CD4-positive, alpha-beta T cell treated with Interleukin-15 for 1 hour (primary cell): ENCODE data around the gene GPATCH2.
"Not testable (repeated sequence)": the region's sequence is repeated elsewhere in the genome, so short reads cannot be mapped to it uniquely, and the experiment has no call there.

Experiments
- DNase-seq: peaks from one replicate; pipeline ENCODE4 v3.0.0-alpha.2; 2020

Gene GPATCH2

DNA sequence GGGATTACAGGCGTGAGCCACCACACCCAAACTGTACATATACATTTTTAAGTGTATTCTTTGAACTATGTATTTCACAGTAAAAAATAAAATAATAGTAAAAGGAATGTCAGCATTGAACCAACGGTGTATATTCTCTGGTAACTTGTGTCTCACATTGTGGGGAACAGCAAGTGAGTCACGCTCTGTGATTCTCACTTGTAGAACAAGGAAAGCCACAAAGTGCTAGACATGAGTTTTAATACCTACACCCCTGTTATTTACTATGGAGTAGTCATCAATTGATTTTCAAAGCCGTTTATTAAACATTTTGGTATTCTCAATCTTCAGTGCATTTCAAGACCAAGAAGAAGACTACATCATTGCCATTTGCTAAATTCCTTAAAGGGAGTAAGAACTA is 197.2 kb downstream of the GPATCH2 start:
- no peak for DNase-seq

DNA sequence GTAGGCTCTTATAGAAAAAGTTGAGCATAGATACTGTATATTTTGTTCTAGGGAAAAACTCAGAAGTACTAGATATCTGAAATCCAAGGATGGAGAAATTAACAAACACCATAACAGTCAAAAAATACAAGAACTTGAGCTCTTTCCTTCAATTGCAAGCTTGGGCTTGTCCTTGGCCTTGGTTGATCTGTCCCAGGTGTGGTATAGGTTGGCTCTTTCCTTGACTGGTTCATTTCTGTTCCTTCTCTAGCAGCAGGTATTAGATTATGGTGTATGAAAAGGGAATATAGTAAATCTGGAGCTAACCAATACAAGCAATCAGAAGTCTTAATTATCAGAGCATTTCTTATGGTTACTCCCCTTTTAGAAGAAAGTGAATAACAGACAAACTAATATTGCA is 198.6 kb downstream of the GPATCH2 start:
- DNase-seq: no peak

DNA sequence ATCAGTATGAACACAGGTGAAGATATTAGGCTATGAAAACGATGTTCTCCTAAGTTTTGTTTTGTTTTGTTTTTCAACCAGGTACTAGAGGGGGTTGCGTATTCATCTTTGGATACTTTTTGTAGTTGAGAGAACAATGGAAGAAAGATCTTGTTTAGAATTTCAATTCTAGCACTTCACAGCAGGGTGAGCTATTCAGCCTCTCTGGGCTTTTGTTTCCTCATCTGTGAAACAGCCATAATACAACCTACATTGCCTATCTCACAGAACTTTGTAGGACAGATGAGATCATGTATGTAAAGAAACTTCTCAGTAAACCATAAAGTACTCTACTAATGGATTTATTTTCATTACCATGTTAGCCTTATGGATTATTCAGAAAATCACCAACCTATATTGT is 199.5 kb downstream of the GPATCH2 start:
- no peak for DNase-seq

- no peak for DNase-seq
Observed at GRCh38 chr1:217425422-217425821, 205.5 kb downstream of the GPATCH2 start.

GRCh38 chr1:217419194-217419551 is 211.7 kb downstream of the GPATCH2 start:
- no peak for DNase-seq

DNA sequence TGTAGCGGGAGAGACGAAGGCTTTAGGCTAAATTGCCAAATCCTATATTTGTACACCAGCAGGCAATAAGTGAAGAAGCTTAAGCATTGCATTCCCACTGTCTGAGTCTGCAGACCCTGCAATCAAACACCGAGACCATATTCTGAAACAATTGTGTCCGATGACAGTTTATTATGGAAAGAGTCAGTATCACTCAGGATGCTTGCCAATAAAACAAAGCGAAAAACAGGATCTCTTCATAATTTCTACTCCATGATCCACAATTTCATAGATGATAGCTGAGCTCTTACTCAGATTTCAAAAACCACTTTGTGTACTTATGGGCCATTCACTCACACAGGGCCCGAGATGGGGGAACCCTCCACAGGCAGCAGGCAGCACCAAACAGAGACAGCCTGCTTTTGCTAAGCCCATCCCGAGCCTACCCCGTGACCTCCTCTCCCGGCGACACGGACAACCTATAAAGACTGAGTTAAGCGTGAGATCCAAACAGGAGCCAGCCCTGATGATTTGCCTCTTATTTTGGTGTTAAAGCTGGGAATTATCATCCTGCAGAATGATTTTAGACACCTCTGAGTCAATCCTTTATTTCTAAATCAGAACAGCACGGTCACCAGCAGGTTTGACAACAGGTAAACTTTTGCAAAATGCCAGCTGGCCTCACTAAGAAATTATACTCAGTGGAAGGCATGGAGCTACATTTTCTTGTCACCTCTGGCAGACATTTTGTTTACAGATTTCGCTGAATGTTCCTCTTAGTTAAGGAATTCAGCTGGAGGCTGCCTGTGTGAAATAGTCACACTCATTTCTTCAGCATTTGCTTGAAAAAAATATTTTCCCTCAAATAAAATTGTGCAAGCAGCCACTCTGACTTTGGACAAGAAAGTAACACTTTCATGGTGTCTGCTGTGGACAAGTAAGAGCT is 212.4 kb downstream of the GPATCH2 start:
- no peak for DNase-seq

- no peak for DNase-seq
Observed at GRCh38 chr1:217417363-217417762, 213.5 kb downstream of the GPATCH2 start.

DNA sequence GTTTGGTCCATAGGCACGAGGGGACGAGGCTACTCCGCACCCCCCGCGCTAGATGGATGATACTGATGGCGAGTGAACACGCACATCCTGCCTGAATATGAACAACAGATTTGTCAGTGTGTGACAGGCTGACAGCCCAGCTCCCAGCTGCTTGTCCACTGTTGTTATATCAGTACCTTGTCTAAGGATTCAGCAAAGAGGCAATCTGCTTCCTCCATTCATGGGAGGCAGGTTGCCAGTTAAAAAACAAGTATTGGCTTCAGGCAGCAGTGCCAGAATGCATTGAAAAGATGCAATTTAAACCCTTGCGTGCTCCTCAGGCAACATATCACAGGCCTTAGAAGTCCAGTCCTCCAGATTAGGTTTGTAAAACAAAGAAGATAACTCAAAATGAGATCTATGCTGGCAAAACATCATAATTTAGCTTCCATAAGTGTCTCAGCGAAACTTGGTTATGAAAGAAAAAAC is 223.3 kb downstream of the GPATCH2 start:
- no peak for DNase-seq

GRCh38 chr1:217403026-217403720 is 227.7 kb downstream of the GPATCH2 start:
- no peak for DNase-seq

DNA sequence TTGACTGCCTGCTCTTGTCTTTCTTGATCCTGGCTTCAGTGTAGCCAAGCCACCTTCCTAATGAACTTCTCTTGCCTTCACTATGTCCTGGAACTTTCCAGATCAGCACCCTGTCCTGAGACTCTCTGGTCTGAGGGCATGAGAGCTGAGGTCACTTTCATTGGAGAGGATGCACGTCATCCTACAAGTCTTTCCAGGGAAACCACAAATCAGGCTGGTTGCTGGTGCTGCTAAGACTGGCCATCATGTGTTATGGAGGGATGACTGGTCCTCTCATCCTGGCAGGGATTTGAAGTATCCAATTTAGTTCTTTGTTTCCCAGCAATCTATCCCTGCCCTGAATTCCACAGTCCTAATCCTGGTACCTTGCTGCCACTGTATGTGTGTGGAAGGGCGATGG is 228.6 kb downstream of the GPATCH2 start:
- no peak for DNase-seq

- DNase-seq: no peak
Observed at GRCh38 chr1:217393896-217394295, 237.0 kb downstream of the GPATCH2 start.

DNA sequence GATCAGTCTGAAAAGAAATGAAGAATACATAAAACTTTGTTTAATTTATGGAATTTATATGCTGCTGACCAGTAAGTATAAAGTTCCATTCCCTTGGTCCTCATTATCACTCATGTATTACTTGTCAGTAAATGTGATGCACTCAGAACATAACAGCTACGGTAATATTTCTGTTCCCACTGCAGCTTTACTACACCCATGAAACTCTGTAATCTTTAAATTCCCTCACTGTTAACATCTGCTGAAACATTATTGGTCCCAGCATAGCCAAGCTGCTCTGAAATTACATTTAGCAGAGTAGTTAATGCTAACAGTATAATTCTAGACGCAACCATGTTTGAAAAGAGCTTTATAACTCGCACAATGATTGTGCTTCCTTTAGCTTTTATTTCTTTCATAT is 238.4 kb downstream of the GPATCH2 start:
- no peak for DNase-seq

DNA sequence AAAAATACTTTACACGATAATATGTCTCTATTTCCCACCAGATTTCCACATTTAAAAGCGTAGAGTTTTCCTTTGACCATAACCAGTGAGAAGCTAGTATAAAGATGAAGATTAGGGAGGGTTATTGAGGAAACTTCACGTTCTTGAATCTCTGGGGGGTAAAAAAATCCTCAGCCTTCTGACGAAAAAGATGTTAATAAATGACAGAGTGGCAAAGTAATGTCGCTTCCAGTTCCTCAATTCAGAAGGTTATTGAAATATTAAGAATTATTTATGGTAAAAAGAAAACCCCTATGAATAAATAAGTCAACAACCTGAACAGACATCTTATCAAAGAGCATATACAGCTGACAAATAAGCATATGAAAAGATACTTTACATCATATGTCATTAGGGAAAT is 241.0 kb downstream of the GPATCH2 start:
- DNase-seq: no peak

DNA sequence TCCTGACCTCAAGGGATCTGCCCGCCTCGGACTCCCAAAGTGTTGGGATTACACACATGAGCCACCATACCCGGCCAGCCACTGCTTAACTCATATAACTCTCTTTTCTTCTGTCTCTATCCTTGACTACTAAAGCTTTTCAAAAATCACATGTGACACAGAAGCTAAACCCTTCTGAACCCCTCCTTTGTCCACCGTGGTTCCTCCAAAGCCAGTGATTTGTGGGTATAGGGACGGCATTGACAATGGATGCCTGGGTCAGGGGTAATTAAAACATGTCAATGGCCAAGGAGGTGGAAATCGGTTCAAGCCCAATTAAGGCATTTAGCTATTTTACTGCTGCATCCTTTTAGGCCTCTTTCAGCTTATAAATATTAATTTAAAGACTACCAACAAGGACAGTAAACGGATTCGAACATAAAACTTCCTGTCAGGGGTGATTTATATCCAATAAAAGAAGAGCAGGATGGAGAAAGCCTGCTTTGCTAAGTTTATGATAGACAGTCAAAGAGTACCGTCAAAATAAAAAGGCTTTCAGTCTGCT is 242.3 kb downstream of the GPATCH2 start:
- no peak for DNase-seq

- not testable (repeated sequence) for DNase-seq
Observed at GRCh38 chr1:217381773-217382172, 249.1 kb downstream of the GPATCH2 start.

DNA sequence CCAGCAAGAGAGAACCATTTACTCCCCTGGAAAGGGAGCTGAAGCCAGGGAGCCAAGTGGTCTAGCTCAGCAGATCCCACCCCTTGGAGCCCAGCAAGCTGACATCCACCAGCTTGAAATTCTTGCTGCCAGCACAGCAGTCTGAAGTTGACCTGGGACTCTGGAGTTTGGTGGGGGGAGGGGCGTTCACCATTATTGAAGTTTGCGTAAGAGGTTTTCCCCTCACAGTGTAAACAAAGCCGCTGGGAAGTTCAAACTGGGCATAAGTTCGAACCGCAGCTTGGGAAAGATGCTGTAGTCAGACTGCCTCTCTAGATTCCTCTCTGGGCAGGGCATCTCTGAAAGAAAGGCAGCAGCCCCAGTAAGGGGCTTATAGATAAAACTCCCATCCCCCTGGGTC is 251.1 kb downstream of the GPATCH2 start:
- DNase-seq: not testable (repeated sequence)

DNA sequence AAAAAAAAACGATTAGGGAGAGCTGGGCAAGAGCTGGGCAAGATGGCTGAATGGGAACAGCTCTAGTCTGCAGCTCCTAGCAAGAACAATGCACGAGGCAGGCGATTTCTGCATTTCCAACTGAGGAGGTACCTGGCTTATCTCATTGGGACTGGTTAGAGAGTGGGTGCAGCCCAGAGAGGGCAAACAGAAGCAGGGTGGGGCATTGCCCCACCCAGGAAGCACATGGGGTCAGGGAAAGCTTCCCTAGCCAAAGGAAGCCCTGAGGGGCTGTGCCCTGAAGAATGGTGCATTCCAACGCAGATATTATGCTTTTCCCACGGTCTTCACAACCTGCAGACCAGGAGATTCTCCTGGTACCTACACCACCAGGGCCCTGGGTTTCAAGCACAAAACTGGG is 251.6 kb downstream of the GPATCH2 start:
- DNase-seq: no peak
